Karpas-422 (cell line): Measurements from ENCODE around the gene RGS6. TPM values are rescaled to one million over a fixed set of nuclear protein-coding genes. Genes with fewer than 3 reads are reported as not detected.

ENCODE experiments used
- DNase-seq: peaks from one replicate; pipeline ENCODE4 v3.0.0-alpha.2; 2015
- H2AFZ ChIP-seq: fragments of 200-600 bp; sonication (generic); 2 replicates; pipeline ENCODE4 v1.6.1; 2014; ENCODE audit warnings: antibody characterized with exemption, low read length, mixed read lengths
- H3K27ac ChIP-seq: fragments of 200-600 bp; sonication (generic); 2 replicates; pipeline ENCODE4 v1.5.1; 2014; ENCODE audit warnings: mild to moderate bottlenecking, low read length, moderate library complexity
- H3K27me3 ChIP-seq: fragments of 200-600 bp; sonication (generic); 2 replicates; pipeline ENCODE4 v1.6.1; 2014; ENCODE audit warnings: low read length, mixed read lengths
- H3K36me3 ChIP-seq: fragments of 200-600 bp; sonication (generic); 2 replicates; pipeline ENCODE4 v1.6.1; 2014; ENCODE audit warnings: low read length, mixed read lengths; ENCODE audit not compliant: insufficient read depth
- H3K4me1 ChIP-seq: fragments of 200-600 bp; sonication (generic); 2 replicates; pipeline ENCODE4 v1.6.1; 2014; ENCODE audit warnings: mild to moderate bottlenecking, low read length, mixed read lengths
- H3K4me2 ChIP-seq: fragments of 200-600 bp; sonication (generic); 2 replicates; pipeline ENCODE4 v1.6.1; 2014; ENCODE audit warnings: low read length, low read depth, mild to moderate bottlenecking; ENCODE audit not compliant: poor library complexity, severe bottlenecking
- H3K4me3 ChIP-seq: fragments of 200-600 bp; sonication (generic); 2 replicates; pipeline ENCODE4 v1.5.1; 2014; ENCODE audit warnings: mild to moderate bottlenecking, antibody characterized with exemption, low read length, mixed read lengths
- H3K79me2 ChIP-seq: fragments of 200-600 bp; sonication (generic); 2 replicates; pipeline ENCODE4 v1.6.1; 2014; ENCODE audit warnings: mild to moderate bottlenecking, low read length, mixed read lengths
- H3K9ac ChIP-seq: fragments of 200-600 bp; sonication (generic); 2 replicates; pipeline ENCODE4 v1.6.0; 2014; ENCODE audit warnings: low read length
- H3K9me2 ChIP-seq: fragments of 200-600 bp; sonication (generic), shearing (Covaris generic); replicated peaks from 2 replicates; pipeline ENCODE4 v1.6.0; 2014; ENCODE audit warnings: mild to moderate bottlenecking, low read length, moderate library complexity; ENCODE audit not compliant: insufficient read depth
- H3K9me3 ChIP-seq: fragments of 300-700, 200-600 bp; sonication (generic); 2 replicates; pipeline ENCODE4 v1.6.1; 2014; ENCODE audit warnings: low read length, mixed read lengths
- H4K20me1 ChIP-seq: fragments of 200-600 bp; sonication (generic); 2 replicates; pipeline ENCODE4 v1.6.1; 2014; ENCODE audit warnings: mild to moderate bottlenecking, antibody characterized with exemption, low read length, low read depth; ENCODE audit not compliant: insufficient read depth
- total RNA-seq: library from RNA; depleted of rRNA; stranded (reverse); fragments of >200 nt; shearing (Covaris generic); gene quantifications from 2 replicates; pipeline ENCODE4 v1.2.3, GENCODE V29; 2014; ENCODE audit warnings: low replicate concordance

RGS6 gene
- total RNA-seq, 1 experiment from 2014 or later = 0.07 TPM

DNA sequence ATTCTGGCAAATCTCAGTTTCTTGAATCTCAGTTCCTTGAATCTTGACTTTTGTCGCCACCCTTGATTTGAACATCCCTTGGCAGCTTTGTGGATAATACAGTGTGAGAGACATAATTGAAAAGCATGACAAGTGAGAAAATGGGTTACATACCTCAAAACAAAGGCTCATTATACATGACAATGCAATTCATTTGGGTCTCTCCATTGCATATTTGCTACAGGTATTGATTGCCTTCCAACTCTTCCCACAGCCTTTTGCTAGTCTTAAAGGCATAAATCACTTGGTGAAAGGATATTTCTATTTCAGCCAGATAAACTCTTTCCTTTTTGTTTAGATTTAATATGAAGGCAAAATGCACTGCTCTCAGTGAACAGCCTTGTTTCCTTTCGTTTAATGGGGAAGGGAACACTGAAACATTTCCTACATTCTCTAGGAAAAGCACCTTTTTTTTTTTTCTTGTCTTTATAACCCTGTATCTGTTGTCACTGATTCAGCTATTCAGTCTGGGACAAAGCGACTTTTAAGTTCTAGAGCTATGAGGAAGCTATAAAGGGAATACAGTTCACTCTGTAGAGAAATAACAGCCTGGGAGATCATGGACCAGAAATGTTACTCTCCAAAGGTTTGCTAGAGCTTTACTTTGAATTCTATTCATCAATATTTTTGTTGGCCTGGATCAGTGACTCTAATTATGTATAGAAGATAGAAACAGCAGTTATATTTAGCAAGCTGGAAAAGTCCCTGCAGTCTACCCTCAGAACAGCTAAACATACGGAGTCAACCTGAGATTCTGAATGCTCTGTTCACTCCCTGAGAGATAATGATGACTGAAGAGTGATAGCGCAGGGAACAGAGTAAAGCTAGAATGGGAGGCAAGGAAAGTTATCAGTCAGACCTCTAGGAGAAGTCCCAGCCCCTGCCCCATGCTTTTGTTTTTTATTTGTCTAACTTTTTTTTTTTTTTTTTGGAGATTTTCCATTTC is 311.4 kb downstream of the RGS6 start:
- Histone ChIP-seq H3K9ac (no peak overlapping the region), H3K27me3 (no peaks in the 10 kb centered on the region), H3K36me3 (no peaks in the 10 kb centered on the region), H3K4me3 (no peak overlapping the region), H3K9me2 (no peaks in the 10 kb centered on the region), H3K27ac (no peak overlapping the region), H3K9me3 (no peaks in the 10 kb centered on the region), H2AFZ (no peak overlapping the region), H3K4me1 (no peaks in the 10 kb centered on the region), H3K79me2 (no peaks in the 10 kb centered on the region), H4K20me1 (no peaks in the 10 kb centered on the region), H3K4me2 (no peak overlapping the region)
- no peak for DNase-seq

GRCh38 chr14:72247896-72248465 is 315.8 kb downstream of the RGS6 start:
- H3K9me3 ChIP-seq = no peaks in the 10 kb centered on the region
- H4K20me1 ChIP-seq = no peaks in the 10 kb centered on the region
- H3K9me2 ChIP-seq = no peaks in the 10 kb centered on the region
- no peaks in the 10 kb centered on the region for H3K4me1 ChIP-seq
- H3K27me3 ChIP-seq = no peaks in the 10 kb centered on the region
- H3K4me2 ChIP-seq = no peak overlapping the region
- H2AFZ ChIP-seq = no peak overlapping the region
- H3K27ac ChIP-seq = no peak overlapping the region
- H3K9ac ChIP-seq = no peak overlapping the region
- DNase-seq = no peak
- H3K79me2 ChIP-seq = no peaks in the 10 kb centered on the region
- H3K4me3 ChIP-seq = no peak overlapping the region
- no peaks in the 10 kb centered on the region for H3K36me3 ChIP-seq

DNA sequence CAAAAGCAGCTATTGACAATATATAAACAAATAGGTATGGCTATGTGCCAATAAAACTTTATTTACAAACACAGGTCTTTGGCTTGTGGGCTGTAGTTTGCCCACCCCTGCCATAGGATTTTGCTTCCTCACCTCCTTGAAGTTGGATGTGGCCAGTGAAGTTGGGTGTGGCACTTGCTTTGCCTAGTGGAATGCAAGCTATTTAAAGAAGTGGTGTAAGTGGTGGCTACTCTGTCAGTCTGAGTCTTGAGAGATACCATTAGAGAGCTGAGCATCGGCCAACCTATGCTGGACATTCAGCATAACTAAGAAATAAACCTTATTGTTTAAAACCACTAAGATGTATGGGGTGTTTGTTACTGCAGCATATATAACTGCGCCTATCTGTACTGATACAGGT is 321.3 kb downstream of the RGS6 start:
- no peaks in the 10 kb centered on the region for H3K36me3 ChIP-seq
- peaks cover 5% of the 10 kb centered on the region; the same call in 1 of the 2 replicates for H3K9me3 ChIP-seq
- H3K9ac ChIP-seq = no peak overlapping the region
- no peaks in the 10 kb centered on the region for H3K4me1 ChIP-seq
- H3K4me2 ChIP-seq = no peak overlapping the region
- no peaks in the 10 kb centered on the region for H3K79me2 ChIP-seq
- H3K4me3 ChIP-seq = no peak overlapping the region
- H2AFZ ChIP-seq = no peak overlapping the region
- H4K20me1 ChIP-seq = no peaks in the 10 kb centered on the region
- DNase-seq = no peak
- no peak overlapping the region for H3K27ac ChIP-seq
- no peaks in the 10 kb centered on the region for H3K9me2 ChIP-seq
- H3K27me3 ChIP-seq = no peaks in the 10 kb centered on the region

- no peak overlapping the region for H3K27ac ChIP-seq
- no peaks in the 10 kb centered on the region for H3K79me2 ChIP-seq
- no peak overlapping the region for H3K4me3 ChIP-seq
- peaks cover 5% of the 10 kb centered on the region; the same call in 1 of the 2 replicates for H3K9me3 ChIP-seq
- H3K36me3 ChIP-seq = no peaks in the 10 kb centered on the region
- no peaks in the 10 kb centered on the region for H4K20me1 ChIP-seq
- H3K9ac ChIP-seq = no peak overlapping the region
- no peaks in the 10 kb centered on the region for H3K27me3 ChIP-seq
- H3K9me2 ChIP-seq = no peaks in the 10 kb centered on the region
- no peaks in the 10 kb centered on the region for H3K4me1 ChIP-seq
- H3K4me2 ChIP-seq = no peak overlapping the region
- H2AFZ ChIP-seq = no peak overlapping the region
- DNase-seq = no peak
Measured at GRCh38 chr14:72254202-72254936, 322.1 kb downstream of the RGS6 start.

GRCh38 chr14:72254937-72255472 is 322.8 kb downstream of the RGS6 start:
- no peaks in the 10 kb centered on the region for H3K27me3 ChIP-seq
- H4K20me1 ChIP-seq = no peaks in the 10 kb centered on the region
- H2AFZ ChIP-seq = no peak overlapping the region
- no peaks in the 10 kb centered on the region for H3K9me2 ChIP-seq
- H3K36me3 ChIP-seq = no peaks in the 10 kb centered on the region
- H3K9me3 ChIP-seq = peaks cover 5% of the 10 kb centered on the region; the same call in 1 of the 2 replicates
- no peak for DNase-seq
- no peak overlapping the region for H3K27ac ChIP-seq
- H3K79me2 ChIP-seq = no peaks in the 10 kb centered on the region
- H3K9ac ChIP-seq = no peak overlapping the region
- no peak overlapping the region for H3K4me3 ChIP-seq
- H3K4me1 ChIP-seq = no peaks in the 10 kb centered on the region
- no peak overlapping the region for H3K4me2 ChIP-seq

DNA sequence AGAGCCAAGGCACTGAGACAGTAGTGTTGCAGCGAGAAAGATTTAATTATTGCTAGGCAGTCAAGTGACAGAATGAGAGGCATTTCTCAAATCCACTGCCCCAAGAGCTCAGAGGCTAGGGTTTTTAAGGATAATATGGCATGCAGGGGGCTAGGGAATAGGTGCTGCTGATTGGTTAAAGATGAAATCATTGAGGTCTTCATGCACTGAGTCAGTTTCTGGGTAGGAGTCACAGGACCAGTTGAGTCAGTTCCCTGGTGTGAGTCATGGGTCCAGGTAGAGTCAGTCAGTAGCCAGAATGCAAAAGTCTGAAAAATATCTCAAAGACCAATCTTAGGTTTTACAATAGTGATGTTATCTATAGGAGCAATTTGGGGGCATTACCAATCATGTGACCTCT is 323.8 kb downstream of the RGS6 start:
- H3K9ac ChIP-seq = no peak overlapping the region
- no peak for DNase-seq
- H2AFZ ChIP-seq = no peak overlapping the region
- H4K20me1 ChIP-seq = no peaks in the 10 kb centered on the region
- no peak overlapping the region for H3K4me3 ChIP-seq
- no peaks in the 10 kb centered on the region for H3K79me2 ChIP-seq
- H3K4me2 ChIP-seq = no peak overlapping the region
- no peaks in the 10 kb centered on the region for H3K36me3 ChIP-seq
- H3K27me3 ChIP-seq = no peaks in the 10 kb centered on the region
- H3K4me1 ChIP-seq = no peaks in the 10 kb centered on the region
- no peaks in the 10 kb centered on the region for H3K9me2 ChIP-seq
- H3K9me3 ChIP-seq = peaks cover 5% of the 10 kb centered on the region; the same call in 1 of the 2 replicates
- no peak overlapping the region for H3K27ac ChIP-seq

- H3K9me2 ChIP-seq = no peaks in the 10 kb centered on the region
- H3K4me3 ChIP-seq = no peak overlapping the region
- H3K79me2 ChIP-seq = no peaks in the 10 kb centered on the region
- H3K27me3 ChIP-seq = no peaks in the 10 kb centered on the region
- no peaks in the 10 kb centered on the region for H4K20me1 ChIP-seq
- no peak overlapping the region for H2AFZ ChIP-seq
- no peaks in the 10 kb centered on the region for H3K4me1 ChIP-seq
- DNase-seq = no peak
- no peak overlapping the region for H3K9ac ChIP-seq
- H3K27ac ChIP-seq = no peak overlapping the region
- no peak overlapping the region for H3K4me2 ChIP-seq
- H3K36me3 ChIP-seq = no peaks in the 10 kb centered on the region
- peaks cover 2% of the 10 kb centered on the region; the same call in 1 of the 2 replicates for H3K9me3 ChIP-seq
Measured at GRCh38 chr14:72261068-72261467, 328.8 kb downstream of the RGS6 start.

- no peak overlapping the region for H3K27ac ChIP-seq
Measured at GRCh38 chr14:72262771-72263170, 330.5 kb downstream of the RGS6 start.

More at GRCh38 chr14:72262771-72263170, 330.5 kb downstream of the RGS6 start:
- H3K36me3 ChIP-seq = no peaks in the 10 kb centered on the region
- H3K9me2 ChIP-seq = no peaks in the 10 kb centered on the region
- no peaks in the 10 kb centered on the region for H4K20me1 ChIP-seq
- H3K4me3 ChIP-seq = no peak overlapping the region
- no peak overlapping the region for H3K4me2 ChIP-seq
- H2AFZ ChIP-seq = no peak overlapping the region
- DNase-seq = no peak
- H3K9ac ChIP-seq = no peak overlapping the region
- no peaks in the 10 kb centered on the region for H3K9me3 ChIP-seq
- H3K27me3 ChIP-seq = 0 out of 2 replicates have a peak, but pooled peaks cover 2% of the 10 kb centered on the region
- no peaks in the 10 kb centered on the region for H3K4me1 ChIP-seq
- no peaks in the 10 kb centered on the region for H3K79me2 ChIP-seq
